ENCODE data around the gene RYR1.

Gene RYR1

GRCh38 chr19:38433268-38433733 is at the start of gene RYR1:
TSS of gene RYR1 (plus strand) at chr19:38433691. CDS start at chr19:38433830, 139 bp downstream.
- peaks cover 12% of the 10 kb centered on the region for H3K4me1 ChIP-seq (ENCODE audit: control insufficient read depth, insufficient read depth, low read length)
- no peaks in the 10 kb centered on the region for H3K9me3 ChIP-seq (ENCODE audit: control insufficient read depth, insufficient read depth, low read depth, low read length)
- no peak within 1 kb of the TSS for H3K27ac ChIP-seq (ENCODE audit: extremely low read depth, low read depth, low read length)
- TF ChIP-seq ZNF398 (tag by site-specific recombination; IDR thresholded peaks at IDR 0.05) (no peak), ZBTB10 (tag by site-specific recombination; IDR thresholded peaks at IDR 0.05) (no peak), FEZF1 (tag by site-specific recombination; IDR thresholded peaks at IDR 0.05) (no peak), ZNF658 (tag by site-specific recombination; IDR thresholded peaks at IDR 0.05) (no peak), ZBTB8A (tag by site-specific recombination; IDR thresholded peaks at IDR 0.05) (no peak), ZNF157 (tag by site-specific recombination; IDR thresholded peaks at IDR 0.05) (no peak), ZNF174 (tag by site-specific recombination; IDR thresholded peaks at IDR 0.05) (no peak), ZSCAN5A (tag by site-specific recombination; IDR thresholded peaks at IDR 0.05) (no peak), PRDM2 (tag by site-specific recombination; IDR thresholded peaks at IDR 0.05; ENCODE audit: borderline replicate concordance) (no peak), ZNF623 (tag by site-specific recombination; IDR thresholded peaks at IDR 0.05) (no peak), ZNF16 (tag by site-specific recombination; IDR thresholded peaks at IDR 0.05; ENCODE audit: low read depth) (no peak), ZNF645 (tag by site-specific recombination; IDR thresholded peaks at IDR 0.05) (no peak), ZNF518A (tag by site-specific recombination; conservative IDR thresholded peaks at IDR 0.05; ENCODE audit: low read depth) (no peak), ZBTB17 (tag by site-specific recombination; IDR thresholded peaks at IDR 0.05) (no peak), ZNF660 (tag by site-specific recombination; IDR thresholded peaks at IDR 0.05) (no peak), ZNF621 (tag by site-specific recombination; IDR thresholded peaks at IDR 0.05) (no peak), ZNF423 (tag by site-specific recombination; IDR thresholded peaks at IDR 0.05) (no peak)
- CTCF ChIA-PET = interaction anchor here (1.3 kb wide), 1 partner anchor 31 kb away, joined by 5 read pairs; the partner anchor contains the start of gene FAM98C
- POLR2A ChIA-PET = no interaction called here
- H3K4me3 ChIP-seq (ENCODE audit: low read depth, low read length) = no peak within 1 kb of the TSS
- H3K36me3 ChIP-seq (ENCODE audit: control insufficient read depth in 2 of 2, insufficient read depth in 1 of 2, low read length in 2 of 2) = no peaks in the 10 kb centered on the region; a peak in 1 of 3 replicates

Measured in HEK293 (cell line).